ENCODE measurements around the gene ZGPAT.

GRCh38 chr20:63711085-63711645 lies 3.3 kb downstream of the ZGPAT start:
- TF ChIP-seq CTCF (IDR thresholded peaks at IDR 0.05) (no peak), POLR2A (IDR thresholded peaks at IDR 0.05) (no peak), EP300 (IDR thresholded peaks at IDR 0.05) (no peak)
